NCI-H524 (cell line): ENCODE data around the gene SPATA9.

Source experiments
- DNase-seq, 2 experiments: peaks; one replicate each; lab custom pipeline; 2025; lab: John Stamatoyannopoulos, UW

SPATA9 gene

DNA sequence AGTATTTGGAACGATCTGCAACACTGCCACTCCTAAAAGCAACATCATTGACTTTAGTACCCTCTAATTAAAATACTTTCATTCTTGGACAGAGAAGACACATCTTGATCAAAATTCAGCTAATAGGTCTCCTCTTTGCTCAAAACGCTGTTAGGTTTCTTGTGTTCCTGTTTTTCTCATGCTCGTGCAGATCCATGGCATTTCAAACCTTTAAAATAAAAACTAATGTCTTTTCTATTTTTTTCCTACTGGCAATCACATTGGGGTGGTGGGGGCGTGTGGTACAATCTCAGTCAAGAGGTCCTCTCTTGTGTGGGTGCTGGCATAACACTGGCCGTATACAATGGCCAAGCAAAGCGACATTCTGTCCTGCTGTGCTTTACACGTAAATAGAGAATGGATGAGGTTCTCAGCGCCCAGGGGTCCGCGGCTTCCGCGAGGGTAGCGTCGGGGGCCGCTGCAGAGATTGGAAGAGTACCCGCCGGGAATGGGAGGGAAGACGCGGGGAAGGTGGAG lies 63.2 kb downstream of the SPATA9 start:
- peak in 1 of 2 experiments; percentile 8 for DNase-seq

DNA sequence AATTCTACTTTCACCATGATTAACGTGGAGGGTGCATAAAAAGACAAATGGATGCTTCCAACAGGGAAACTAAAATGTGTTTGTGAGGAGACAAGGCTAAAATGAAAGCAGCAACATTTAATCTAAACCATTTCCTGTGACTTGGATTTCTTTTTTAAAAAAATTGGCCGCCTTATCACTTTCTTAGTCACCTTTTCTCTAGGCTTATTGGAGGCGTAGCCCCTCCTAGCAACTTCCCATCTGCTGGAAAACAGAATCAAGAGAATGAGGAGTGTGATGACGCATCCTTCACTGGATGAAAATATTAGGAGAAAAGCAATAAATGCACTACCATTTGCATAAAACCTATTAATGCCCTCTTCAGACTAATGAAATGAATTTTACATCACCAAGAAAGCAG lies 63.7 kb downstream of the SPATA9 start:
- DNase-seq, result no peak

DNA sequence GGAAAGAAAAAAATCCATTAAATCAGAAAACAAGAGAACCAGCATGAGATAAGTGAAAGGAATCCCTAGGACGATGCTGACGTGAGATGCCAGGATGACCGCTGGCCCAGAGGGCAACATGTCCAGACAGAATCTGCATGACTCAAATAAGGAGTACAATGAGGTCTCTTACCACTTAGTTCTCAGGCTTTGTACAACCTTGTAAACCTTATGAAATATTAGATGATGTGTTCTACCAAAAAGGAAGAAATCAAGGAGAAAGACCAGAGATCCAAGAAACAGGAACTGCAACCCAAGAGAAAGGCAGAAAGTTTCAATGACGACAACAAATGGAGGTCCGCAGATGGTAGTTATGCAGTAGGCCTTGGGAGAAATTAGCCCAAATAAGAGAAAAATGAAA lies 65.7 kb downstream of the SPATA9 start:
- no peak for DNase-seq

DNA sequence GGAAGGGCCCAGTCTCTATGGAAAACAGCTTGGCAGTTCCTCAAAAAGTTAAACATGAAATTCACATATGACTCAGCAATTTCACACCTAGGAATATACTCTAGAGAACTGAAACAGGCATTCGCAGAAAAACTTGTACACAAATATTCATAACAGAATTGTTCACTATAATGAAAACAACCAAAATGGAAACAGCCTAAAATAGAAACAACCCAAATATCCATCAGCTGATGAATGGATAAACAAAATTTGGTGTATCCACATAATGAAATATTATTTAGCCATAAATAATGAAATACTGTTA lies 67.7 kb downstream of the SPATA9 start:
- no peak for DNase-seq

DNA sequence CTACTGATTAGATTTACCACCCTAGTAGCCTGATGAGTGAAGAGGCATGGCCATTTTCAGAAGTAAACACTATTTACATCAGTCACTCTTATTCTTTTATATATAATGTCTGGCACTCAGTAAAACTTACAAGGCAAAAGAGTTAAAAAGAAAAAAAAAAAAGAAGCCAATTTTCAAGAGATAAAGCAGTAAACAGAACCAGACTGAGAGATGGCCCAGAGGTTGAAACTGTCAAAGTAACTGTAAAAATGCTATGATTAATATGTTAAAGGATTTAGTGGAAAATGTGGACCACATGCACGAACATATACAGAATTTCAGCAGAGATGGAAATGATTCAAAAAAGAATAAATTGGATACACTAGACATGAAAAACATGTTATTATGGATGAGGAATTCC lies 69.3 kb downstream of the SPATA9 start:
- DNase-seq, result no peak

DNA sequence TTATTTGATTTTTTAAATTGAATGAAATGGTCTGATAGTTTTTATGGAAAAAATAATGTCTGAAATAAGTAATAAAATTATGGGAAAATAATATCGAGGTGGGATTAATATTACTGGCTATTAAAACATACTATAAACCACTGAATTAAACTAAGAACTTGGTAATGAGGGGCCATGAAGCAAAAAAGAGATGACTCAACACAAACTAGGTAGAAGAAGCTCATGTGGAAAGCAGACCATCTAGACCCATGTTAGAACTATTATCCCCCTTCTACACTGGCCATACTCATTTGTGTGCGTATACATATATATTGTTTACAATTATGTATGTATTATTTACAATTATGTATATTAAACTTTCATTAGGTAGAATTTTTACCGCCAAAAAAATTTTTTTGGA lies 71.4 kb downstream of the SPATA9 start:
- no peak for DNase-seq

DNA sequence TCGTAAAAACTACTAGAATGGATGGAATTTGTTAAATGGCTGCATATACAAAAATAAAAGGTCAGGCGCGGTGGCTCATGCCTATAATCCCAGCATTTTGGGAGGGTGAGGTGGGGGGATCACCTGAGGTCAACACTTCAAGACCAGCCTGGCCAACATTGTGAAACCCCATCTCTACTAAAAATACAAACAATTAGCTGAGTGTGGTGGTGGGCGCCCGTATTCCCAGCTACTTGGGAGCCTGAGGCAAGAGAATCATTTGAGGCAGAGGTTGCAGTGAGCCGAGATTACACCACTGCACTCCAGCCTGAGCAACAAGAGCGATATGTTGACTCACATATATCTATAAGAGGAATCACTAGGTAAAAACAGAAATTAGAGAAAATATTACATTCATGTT lies 72.2 kb downstream of the SPATA9 start:
- DNase-seq, result no peak

DNA sequence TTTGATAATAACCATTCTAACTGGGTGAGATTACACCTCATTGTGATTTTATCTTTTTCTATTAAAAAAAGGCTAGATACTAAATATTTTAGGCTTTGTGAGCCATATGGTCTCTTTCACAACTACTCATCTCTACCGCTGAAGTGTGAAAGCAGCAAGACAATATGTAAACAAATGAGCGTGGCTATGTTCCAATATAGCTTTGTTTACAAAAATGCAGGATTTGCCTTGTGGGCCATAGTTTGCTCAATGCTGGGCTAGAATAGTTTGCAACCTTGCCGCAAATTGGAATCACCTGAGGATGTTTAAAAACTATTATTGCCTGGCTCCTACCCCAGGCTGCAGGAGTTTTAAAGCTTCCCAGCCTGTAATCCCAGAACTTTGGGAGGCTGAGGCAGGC lies 73.1 kb downstream of the SPATA9 start:
- no peak for DNase-seq
